ENCODE measurements around the gene KCTD19. TPM values are rescaled to one million over a fixed set of nuclear protein-coding genes. Genes with fewer than 3 reads are reported as not detected.

KCTD19 gene
- total RNA-seq, 2 donors from 2014 or later, result not detected

DNA sequence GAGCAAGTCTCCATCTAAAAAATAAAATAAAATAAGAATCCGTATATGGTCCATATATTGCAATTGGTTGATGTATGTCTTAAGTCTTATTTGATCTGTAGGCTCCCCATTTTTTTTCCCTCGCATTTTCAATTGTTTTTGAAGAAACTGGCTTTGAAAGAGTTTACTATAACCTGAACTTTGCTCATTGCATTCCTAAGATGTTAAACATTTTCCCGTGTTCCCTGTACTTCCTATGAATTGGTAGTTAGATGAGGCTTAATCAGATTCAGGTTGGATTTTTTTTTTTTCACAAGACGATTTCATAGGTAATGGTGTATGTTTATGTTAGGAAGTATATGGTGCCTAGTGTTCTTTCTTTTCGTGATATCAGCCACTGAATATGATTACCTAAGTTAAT lies 3.4 kb upstream of the KCTD19 start:
- DNase-seq (ENCODE audit: low spot score), result no peak
- intact Hi-C loops (cut with DNase I), result no loop called here

DNA sequence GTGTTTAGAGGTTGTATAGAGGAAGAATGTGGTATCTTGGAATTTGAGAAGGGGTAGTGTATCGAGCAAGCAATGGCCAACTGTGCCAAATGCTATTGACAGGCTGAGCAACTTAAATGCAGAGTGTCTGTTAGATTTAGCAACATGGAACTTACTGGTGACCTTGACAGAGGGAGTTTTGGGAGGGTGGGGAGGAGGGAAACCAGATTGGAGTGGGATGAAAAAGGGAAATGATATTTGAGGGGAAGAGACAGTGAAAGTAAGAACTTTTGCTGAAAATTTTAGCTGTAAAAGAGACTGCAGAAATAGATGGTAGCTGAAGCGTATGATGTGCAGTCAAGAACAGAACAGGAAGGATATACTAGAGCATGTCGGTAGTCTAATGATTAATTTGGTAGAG lies 1.2 kb upstream of the KCTD19 start:
- no peak for DNase-seq (ENCODE audit: low spot score)
- intact Hi-C loops (cut with DNase I), result no loop called here

DNA sequence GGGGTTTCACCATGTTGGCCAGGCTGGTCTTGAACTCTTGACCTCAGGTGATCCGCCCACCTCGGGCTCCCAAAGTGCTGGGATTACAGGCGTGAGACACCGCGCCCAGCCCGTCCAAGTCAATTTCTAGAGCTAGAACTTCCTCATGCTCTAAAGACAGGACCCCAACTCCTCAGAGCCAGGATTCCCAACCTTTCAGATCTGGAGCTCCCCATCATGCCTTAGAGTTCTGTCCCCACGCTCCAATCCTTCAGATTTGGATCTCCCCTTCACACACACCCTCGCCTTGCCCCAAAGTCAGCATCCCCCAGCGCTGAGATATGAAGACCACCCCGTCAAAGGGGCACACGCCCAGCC lies 448 bp downstream of the KCTD19 start:
- intact Hi-C loops (cut with DNase I), result no loop called here
- no peak for DNase-seq (ENCODE audit: low spot score)

DNA sequence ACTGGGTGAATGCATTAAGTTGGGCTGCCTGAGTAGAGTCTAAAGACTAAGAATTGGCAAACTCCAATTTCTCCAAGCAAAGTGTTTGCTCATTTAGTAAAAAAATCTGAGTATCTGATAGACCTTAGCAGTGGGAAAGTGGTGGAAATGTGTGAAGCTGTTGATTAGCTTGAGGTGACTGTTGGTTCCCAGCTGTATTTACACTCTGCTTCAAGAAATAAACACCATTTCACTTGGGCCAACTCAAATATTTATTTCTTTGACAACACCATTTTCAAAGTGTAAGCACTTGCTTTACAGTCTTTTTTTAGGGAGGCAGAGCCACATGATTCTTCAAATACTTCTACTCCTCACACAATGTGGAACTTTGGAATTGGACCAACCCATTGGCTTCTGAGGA lies 8.7 kb downstream of the KCTD19 start:
- intact Hi-C loops (cut with DNase I), result no loop called here

DNA sequence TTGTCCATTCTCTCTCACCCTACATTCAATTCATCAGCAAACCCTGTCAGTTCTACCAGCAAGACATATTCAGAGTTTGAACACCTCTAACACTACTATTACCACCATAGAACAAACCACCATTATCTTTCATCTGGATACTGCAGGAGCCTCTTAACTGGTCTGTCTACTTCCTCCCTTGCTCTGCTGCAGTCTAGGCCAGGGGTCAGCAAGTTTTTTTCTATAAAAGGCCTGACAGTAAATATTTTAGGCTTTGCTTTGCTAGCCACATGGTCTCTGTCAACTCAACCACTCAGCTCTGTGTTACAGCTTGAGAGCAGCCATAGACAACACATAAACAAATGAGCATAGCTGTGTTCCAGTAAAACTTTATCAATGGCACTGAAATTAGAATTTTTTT lies 13.8 kb downstream of the KCTD19 start:
- no peak for DNase-seq (ENCODE audit: low spot score)
- intact Hi-C loops (cut with DNase I), result no loop called here

More for the DNA sequence above, 8.7 kb downstream of the KCTD19 start:
- no peak for DNase-seq (ENCODE audit: low spot score)

DNA sequence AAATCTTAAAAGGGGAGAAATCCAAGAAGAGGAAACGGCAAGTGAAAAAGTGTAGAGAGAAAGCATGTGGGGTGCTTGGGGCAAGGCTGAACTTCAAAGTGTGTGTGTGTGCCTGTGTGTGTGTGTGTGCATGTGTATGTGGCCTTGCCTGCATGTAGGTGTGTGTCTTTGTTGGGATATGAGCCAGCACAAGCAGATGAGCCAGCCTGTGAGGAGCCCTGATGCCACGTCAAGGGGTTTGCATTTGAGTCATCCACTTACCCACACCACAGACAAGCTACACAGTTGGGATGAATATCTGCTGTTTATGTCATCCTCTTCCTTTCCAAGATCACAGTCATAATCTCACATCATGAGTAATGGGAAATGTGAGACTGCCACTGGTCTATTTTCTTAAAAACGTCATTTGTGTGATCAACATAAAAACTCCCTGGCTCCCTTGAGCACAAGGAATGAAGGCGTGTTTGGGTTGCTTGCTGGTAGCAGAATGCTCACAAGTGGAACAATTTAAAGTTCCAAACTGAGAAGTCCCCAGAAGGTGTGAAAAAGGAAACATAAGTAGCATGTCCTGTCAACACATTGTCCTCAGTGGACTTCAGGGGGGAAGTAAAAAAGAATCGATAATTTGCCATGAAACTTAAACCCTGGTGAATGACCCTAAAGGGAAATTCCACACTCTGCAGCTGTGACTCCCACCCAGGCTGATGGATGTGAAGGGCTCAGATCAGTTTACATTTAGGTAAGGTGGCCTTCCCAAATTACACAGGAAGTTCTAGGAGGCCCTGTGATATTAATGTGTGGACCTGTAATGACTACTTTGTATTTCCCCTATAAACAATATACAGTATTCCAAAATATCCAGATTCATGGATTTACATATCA lies 14.7 kb downstream of the KCTD19 start:
- DNase-seq (ENCODE audit: low spot score), result no peak
- intact Hi-C loops (cut with DNase I), result no loop called here

DNA sequence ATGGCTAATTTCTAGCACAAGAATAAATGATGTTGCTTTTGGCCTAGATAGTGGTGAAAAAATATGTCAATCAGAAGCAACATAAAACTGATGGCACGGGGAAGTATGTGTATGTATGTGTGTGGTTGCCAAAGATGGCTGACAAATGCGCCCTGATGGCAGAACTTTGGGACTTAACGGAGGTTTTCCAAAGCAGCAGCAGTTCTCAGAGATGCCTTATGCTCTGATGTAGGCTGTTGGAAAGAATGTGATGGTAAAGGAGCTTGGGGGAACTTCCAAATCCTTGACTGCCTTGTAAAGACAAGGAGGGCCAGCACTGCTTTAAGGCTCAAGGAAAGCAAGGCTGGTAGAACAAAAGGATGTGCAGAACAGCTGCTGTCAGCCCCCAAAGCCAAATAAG lies 16.0 kb downstream of the KCTD19 start:
- intact Hi-C loops (cut with DNase I), result no loop called here
- DNase-seq (ENCODE audit: low spot score), result no peak

DNA sequence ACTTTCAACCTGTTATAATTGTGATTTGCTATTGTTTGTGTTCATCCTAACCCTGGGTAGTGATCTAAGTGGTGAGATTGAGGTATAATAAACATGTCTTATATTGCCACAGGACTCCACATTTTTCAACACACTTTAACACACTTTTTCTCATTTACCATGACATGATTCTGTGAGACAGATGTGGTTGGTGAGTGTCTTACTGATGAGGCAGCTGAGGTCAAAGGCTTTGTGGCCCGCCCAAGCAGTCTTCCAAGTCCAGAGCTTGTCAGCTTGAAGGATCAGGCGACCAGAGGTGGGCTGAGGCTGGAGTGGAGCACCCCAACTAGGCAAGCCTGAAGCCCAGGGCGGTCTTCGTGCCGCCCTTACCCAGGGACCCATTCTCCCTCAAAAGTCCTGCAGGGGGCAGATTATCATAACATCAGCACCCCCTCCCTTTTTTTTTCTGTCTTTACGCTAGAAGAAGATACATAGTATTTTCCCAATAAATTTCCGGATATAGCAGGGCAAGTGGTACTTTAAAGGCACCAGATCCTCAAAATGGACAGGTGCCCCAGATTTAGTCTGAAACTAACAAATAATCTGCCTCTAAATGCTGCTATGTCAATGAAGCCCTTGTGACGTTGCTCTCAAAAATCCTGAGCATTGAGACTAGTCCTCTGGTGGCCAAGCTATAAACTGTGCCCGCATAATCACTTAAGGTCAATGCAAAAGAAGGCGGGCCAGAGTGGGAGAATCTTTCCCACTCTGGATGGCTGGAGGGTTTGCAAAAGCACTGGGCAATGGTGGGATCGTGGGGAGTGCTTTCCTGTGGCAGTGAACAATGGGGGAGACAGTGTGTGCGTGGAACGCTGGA lies 21.1 kb downstream of the KCTD19 start:
- intact Hi-C loops (cut with DNase I), result no loop called here
- no peak for DNase-seq (ENCODE audit: low spot score)

DNA sequence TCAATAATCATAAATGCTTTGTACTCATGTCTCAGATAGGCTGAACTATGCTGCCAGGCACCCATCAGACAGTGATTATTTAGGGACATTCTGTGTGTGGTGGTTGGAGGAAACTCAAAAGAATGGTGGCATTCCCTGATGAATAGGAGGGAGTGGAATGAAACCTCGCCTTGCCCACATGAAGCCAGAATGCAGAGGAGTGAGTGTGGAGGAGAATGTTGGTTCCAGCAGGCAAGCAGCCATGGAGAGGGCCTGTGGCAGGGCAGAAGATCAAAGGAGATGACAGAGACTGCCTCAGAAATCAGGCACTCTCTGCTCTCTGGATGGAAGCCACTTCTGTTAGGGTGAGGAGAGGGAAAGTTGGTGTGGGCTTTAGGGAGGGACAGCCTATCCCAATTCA lies 22.5 kb downstream of the KCTD19 start:
- intact Hi-C loops (cut with DNase I), result no loop called here
- DNase-seq (ENCODE audit: low spot score), result no peak

DNA sequence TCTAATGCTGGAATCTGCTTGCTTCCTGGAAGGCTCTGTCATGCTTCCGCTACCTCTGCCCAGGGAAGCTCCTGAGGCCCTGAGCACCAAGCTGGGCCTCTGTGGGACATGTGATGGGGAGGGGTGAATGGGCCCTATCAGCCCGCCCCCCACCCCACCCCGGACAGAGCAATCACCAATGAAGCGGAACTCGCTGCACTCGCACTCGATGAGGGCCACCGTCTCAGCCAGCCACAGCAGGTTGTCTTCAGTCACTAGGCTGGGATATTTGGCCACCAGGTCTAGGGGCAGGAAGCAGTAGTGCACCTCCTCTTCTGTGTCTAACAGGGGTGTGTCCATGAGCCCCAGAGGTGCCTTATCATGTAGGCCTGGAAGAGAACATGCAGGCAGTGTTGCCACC lies 23.6 kb downstream of the KCTD19 start:
- intact Hi-C loops (cut with DNase I), result no loop called here
- no peak for DNase-seq (ENCODE audit: low spot score)

DNA sequence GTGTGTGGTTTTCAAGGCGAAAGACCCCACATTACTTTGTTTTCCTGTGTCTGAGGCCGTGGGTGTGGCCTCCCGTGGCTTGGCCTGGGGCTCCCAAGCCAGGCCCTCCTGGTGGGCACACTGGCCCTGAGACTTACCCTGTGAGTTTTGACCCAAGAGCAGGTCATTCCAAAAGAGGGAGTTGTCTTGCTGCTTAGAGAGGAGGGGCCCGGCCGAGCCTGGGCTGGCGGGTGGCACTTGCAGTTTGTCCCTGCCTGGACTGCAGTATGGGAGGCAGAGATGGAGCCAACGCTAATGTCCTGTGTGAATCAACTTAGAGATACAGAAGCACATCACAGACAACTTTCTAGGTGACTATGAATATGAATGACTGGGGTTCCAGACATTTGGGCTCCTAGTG lies 24.5 kb downstream of the KCTD19 start:
- peak; percentile 62 for DNase-seq (ENCODE audit: low spot score)
- intact Hi-C loops (cut with DNase I), result no loop called here

DNA sequence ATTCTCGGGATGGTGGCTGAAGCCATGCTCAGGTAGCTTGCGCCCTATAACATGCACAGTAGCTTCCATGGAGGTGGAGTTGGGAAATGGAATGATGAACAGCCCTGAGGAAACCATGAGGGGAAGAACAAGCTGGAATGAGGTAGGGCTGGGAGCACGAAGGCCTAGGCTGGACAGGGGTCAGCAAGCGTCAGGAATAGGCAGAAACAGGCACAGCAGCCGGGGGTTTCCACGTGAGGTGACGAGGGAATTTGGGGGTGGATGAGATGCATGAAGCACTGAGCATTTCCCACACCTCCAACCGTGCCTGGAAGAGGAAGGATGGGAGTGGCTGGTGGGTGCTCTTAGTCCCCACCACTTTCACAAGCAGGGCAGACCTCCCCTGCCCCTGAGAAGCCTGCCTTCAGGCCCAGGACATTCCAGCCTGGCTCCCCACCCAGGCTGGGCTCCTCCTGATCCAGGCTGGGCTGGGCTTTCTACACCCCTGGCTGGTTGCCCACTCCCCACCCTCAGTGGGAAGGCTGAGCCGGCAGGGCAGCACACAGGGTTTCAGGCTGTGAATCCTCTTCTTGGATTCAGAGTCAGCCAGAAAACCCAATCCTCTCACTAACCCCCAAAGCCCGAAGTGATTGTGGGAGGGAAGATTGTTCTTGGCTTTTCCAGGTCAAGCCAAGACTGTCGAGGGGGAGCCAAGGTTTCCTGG lies 25.3 kb downstream of the KCTD19 start:
- peak; percentile 93 for DNase-seq (ENCODE audit: low spot score)
- intact Hi-C loops (cut with DNase I), result no loop called here

DNA sequence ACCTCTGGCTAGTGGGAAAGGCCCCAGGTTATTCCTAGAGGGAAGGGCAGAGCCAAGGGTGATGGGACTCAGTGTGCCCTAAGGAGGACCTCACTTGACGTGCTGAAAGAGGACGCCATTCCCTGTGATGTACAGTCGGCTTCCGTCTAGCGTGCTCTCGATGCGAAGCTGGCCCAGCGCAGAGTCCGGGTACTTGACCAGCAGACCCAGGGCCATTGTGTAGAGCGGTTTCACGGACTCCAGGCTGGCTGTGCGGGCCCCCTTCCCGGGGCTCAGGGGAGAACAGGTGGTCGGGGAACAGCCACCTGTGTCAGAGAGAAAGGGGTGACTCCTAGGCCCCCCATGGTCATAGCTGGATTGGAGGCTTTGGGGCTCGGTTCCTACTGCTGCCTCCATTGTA lies 27.3 kb downstream of the KCTD19 start:
- DNase-seq (ENCODE audit: low spot score), result no peak
- intact Hi-C loops (cut with DNase I), result no loop called here

DNA sequence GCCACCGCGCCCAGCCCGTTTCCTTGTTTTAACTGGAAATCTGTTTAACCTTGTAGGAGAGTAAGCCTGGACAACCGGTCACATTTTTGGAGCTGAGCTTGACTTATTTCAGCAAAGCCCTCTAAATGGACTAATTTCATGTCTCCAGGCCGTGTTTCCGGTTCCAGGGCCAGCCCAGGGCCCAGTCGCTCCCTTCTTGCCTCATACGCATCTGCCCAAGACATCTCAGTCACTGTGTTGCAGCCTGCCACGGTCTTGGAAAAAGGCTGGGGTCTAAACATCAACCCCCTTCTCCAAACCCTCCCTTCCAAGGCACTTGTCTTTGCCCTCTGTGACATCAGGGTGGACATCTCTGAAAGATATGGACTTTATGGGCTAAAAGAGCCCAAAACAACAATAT lies 28.3 kb downstream of the KCTD19 start:
- intact Hi-C loops (cut with DNase I), result no loop called here
- no peak for DNase-seq (ENCODE audit: low spot score)

DNA sequence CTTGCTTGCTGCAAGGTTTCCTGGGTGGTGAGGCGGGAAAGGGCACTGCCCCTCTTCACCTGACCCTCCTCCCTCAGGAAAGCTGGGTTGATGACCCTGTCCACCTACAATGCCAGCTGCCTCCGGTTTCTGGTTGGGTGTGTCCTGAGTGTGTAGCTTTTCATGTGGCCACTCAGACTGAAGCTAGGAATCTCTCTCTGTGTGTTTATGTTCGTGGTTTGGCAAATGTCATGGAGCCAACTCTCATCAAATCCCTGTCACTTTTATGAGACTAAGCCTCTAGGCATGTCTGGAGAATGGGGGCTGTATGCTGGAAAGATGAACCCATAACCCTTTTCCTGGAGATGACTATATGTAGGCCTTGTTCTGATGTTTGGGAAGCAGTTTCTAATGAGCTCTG lies 30.1 kb downstream of the KCTD19 start:
- DNase-seq (ENCODE audit: low spot score), result peak; percentile 1

DNA sequence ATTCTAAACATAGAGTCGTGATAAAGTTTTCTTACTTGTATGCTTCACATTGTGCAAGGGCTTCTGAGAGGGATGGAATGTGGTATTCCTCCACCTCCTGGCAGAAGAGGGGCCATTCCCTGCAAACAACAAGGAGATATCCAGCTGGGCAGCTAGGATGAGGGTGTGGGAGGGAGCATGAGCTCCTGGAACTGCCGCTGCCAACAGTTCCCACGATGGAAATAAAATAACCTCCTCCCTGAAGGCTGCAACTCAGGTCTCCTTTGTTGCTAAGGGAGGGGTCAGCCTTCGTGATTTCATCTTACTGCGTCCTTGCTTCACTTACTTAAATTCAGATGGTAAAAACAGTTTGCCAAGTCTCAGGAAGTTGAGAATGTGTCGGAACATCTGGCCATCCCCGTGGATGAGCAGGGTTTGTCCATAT lies 31.6 kb downstream of the KCTD19 start:
- intact Hi-C loops (cut with DNase I), result no loop called here
- DNase-seq (ENCODE audit: low spot score), result no peak

More for the DNA sequence above, 30.1 kb downstream of the KCTD19 start:
- intact Hi-C loops (cut with DNase I), result no loop called here

DNA sequence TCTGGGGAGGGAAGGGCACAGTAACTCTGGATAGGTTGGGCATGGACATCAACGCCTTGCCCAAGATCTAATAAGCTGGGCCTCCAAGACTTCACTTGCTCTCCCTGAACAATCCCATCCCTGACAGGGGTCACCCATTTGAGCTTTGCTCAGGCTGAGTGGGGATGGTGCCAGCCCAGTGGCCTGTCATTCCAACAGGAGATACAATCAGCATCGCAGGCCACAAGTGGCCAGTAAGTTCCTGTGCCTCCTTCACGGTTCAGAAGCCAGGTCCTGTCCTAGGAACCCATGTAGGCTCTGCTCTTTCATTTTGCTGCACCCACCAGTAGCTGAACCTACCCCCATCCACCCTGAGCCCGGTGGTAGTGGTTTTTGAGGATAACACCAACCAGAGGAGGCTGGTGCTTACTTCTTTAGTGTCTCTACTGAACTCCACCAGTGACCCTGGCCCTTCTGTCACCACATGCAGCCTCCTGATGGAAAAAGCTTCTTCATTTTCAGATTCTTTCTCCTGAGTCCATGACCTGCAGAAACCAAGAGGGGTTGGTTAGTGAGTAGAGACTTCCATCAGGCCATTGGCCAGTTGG lies 32.3 kb downstream of the KCTD19 start:
- intact Hi-C loops (cut with DNase I), result no loop called here
- DNase-seq (ENCODE audit: low spot score), result no peak

DNA sequence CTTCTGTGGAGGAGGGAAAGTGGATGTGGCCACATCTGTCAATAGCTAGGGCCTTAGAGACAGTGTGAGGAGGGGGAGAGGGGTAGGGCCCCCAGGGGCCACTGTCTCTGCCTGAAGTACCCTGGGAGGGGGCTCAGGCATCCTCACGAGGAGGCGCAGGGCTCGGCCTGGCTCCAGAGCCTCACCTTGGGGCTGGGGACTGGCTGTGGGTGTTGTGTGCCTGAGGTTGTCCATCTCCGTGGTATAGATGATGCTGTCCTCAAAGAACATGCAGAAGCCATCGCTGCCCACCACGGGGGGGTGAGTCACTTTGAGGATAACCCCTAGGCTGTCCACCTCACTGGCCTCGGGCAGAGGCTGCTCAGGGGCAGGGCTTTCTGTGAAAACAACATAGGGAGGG lies 35.1 kb downstream of the KCTD19 start:
- intact Hi-C loops (cut with DNase I), result no loop called here
- no peak for DNase-seq (ENCODE audit: low spot score)

DNA sequence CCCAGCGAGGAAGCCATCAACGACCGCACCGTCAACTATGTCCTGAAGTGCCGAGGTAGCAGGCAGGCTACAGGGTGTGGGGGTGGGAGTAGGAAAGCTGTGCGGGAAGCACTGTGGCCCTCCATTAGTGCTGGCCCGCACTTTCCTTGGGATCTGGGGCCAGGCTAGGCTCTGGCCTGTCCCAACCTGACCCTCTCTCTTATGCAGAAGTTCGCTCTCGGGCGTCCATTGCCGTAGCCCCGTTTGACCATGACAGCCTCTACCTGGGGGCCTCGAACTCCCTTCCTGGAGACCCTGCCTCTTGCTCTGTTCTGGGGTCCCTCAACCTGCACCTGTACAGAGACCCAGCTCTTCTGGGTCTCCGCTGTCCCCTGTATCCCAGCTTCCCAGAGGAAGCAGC lies 38.6 kb downstream of the KCTD19 start:
- no peak for DNase-seq (ENCODE audit: low spot score)
- intact Hi-C loops (cut with DNase I), result loop anchor here in 1 of 2 donors (10.0 kb wide), 1 partner anchor 1097 kb away; no protein-coding TSS in a partner anchor
